PC-9 (cell line): ENCODE results near the gene GALNT7. TPM values are rescaled to one million over a fixed set of nuclear protein-coding genes. Genes with fewer than 3 reads are reported as not detected.

Source experiments
- BruUV-seq: library from RNA; stranded (reverse); fragments of 400-500 nt; replicated peaks from 2 replicates; lab custom pipeline; 2021; lab: Mats Ljungman, UMichigan
- CTCF ChIA-PET: fragments of 300-600 bp; sonication (Branson Sonifier 250); formaldehyde crosslinking; loops from one replicate; lab custom pipeline; 2022; ENCODE audit warnings: antibody characterized with exemption; lab: Charles Lee
- POLR2A ChIA-PET: fragments of 300-600 bp; sonication (Branson Sonifier 250); formaldehyde crosslinking; loops from one replicate; lab custom pipeline; 2022; ENCODE audit warnings: antibody characterized with exemption; ENCODE audit not compliant: unreplicated experiment; lab: Charles Lee
- DNase-seq, 2 experiments: peaks; one replicate each; pipeline versions ENCODE4 v3.0.0 to v3.0.0-alpha.2; 2015 to 2022; ENCODE audit warnings: mixed read lengths in 1 of 2
- H2AFZ ChIP-seq: fragments of 200-600 bp; sonication (generic); 2 replicates; pipeline ENCODE4 v1.8.1; 2017; ENCODE audit warnings: antibody characterized with exemption
- H3F3A ChIP-seq: fragments of 200-600 bp; sonication (generic); 2 replicates; pipeline ENCODE4 v1.8.1; 2017; ENCODE audit warnings: antibody characterized with exemption, mild to moderate bottlenecking, low read depth; ENCODE audit not compliant: insufficient read depth
- H3K27ac ChIP-seq: fragments of 200-600 bp; sonication (generic); 2 replicates; pipeline ENCODE4 v1.6.1; 2016; ENCODE audit warnings: mixed run types
- H3K27me3 ChIP-seq: fragments of 200-600 bp; sonication (generic); 2 replicates; pipeline ENCODE4 v1.6.1; 2016; ENCODE audit warnings: low read depth, mixed run types; ENCODE audit not compliant: insufficient read depth
- H3K36me3 ChIP-seq: fragments of 200-600 bp; sonication (generic); 2 replicates; pipeline ENCODE4 v1.6.1; 2016; ENCODE audit warnings: low read depth, mixed run types
- H3K4me1 ChIP-seq: fragments of 200-600 bp; sonication (generic); replicated peaks from 2 replicates; pipeline ENCODE4 v1.6.1; 2016; ENCODE audit warnings: mixed run types; ENCODE audit not compliant: insufficient read depth
- H3K4me2 ChIP-seq: fragments of 200-600 bp; sonication (generic); 2 replicates; pipeline ENCODE4 v1.6.1; 2017; ENCODE audit warnings: mixed run types
- H3K4me3 ChIP-seq: fragments of 200-600 bp; sonication (generic); 2 replicates; pipeline ENCODE4 v1.6.1; 2016; ENCODE audit warnings: mixed run types
- H3K79me2 ChIP-seq: fragments of 200-600 bp; sonication (generic); 2 replicates; pipeline ENCODE4 v1.6.1; 2017; ENCODE audit warnings: low read depth, mixed run types
- H3K9me2 ChIP-seq: fragments of 200-600 bp; sonication (generic); 2 replicates; pipeline ENCODE4 v1.8.1; 2017; ENCODE audit warnings: mild to moderate bottlenecking; ENCODE audit not compliant: insufficient read depth
- H3K9me3 ChIP-seq: fragments of 200-600 bp; sonication (generic); 2 replicates; pipeline ENCODE4 v1.8.1; 2016; ENCODE audit warnings: low read depth; ENCODE audit not compliant: insufficient read depth
- H4K20me1 ChIP-seq: fragments of 200-600 bp; sonication (generic); 2 replicates; pipeline ENCODE4 v1.8.1; 2017; ENCODE audit not compliant: insufficient read depth
- EZH2 ChIP-seq: fragments of 200-600 bp; sonication (generic); IDR thresholded peaks from 2 replicates; pipeline ENCODE4 v1.8.0; 2017; ENCODE audit warnings: antibody characterized with exemption, low read depth
- intact Hi-C: fragments of 100-400 bp; cut with micrococcal nuclease; formaldehyde crosslinking; loops from one replicate; pipeline ENCODE4 v1.10.0; 2022; ENCODE audit not compliant: unreplicated experiment
- total RNA-seq: library from RNA; stranded (reverse); gene quantifications from 2 replicates; pipeline ENCODE4 v1.2.3, GENCODE V29; 2021
- TF ChIP-seq, protein P1 (sequence below): fragments of 200-600 bp; sonication (generic); conservative IDR thresholded peaks from 2 replicates; pipeline ENCODE4 v1.6.1; 2017; ENCODE audit warnings: mixed run types, antibody characterized with exemption, mild to moderate bottlenecking, moderate library complexity

The GALNT7 gene
- total RNA-seq, 1 experiment from 2014 or later: 57.2 TPM

DNA sequence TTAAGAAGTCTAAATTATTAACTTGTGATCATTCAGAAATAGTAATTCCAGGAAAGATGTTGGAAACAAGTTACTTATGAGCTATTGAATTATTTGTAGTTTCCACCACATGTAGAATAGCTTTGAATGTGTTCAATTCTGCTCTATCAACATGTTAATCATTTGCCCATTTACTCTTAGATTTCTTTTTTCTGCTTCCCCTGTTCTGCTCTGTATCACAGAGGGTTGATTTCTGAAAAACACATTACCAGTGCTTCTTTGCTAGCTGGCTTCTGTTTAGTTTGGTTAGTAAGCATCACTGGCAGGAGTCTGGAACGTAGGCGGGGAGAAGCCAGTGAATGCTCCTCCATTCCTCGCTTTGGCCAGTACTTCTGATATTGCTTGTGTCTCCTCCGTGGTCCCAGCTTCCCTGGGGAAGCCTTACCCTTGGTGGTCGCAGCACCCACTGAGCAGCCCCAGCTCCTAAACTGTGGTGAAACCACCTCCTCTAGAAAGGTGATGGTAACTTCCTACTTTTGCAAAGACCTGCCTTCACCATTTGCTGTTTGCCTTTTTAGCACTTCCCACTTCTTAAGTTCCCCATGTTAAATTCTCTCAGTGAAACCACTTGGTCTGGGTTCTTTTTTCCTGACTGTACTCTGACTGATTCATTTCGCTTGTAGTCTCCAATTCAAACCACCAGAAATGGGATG is 40.3 kb upstream of the GALNT7 start:
- H3F3A ChIP-seq: no peaks in the 10 kb centered on the region
- H3K4me2 ChIP-seq: no peak overlapping the region
- DNase-seq: no peak
- H3K27ac ChIP-seq: no peak overlapping the region
- no peaks in the 10 kb centered on the region for H3K4me1 ChIP-seq
- no peak overlapping the region for H2AFZ ChIP-seq
- H3K36me3 ChIP-seq: no peaks in the 10 kb centered on the region
- H4K20me1 ChIP-seq: no peaks in the 10 kb centered on the region
- no peak overlapping the region for H3K4me3 ChIP-seq
- no peaks in the 10 kb centered on the region for H3K9me2 ChIP-seq
- no peaks in the 10 kb centered on the region for H3K9me3 ChIP-seq
- ChIA-PET POLR2A (no interaction called here), CTCF (no interaction called here)
- TF ChIP-seq EZH2: no peak
- TF ChIP-seq, protein P1, sequence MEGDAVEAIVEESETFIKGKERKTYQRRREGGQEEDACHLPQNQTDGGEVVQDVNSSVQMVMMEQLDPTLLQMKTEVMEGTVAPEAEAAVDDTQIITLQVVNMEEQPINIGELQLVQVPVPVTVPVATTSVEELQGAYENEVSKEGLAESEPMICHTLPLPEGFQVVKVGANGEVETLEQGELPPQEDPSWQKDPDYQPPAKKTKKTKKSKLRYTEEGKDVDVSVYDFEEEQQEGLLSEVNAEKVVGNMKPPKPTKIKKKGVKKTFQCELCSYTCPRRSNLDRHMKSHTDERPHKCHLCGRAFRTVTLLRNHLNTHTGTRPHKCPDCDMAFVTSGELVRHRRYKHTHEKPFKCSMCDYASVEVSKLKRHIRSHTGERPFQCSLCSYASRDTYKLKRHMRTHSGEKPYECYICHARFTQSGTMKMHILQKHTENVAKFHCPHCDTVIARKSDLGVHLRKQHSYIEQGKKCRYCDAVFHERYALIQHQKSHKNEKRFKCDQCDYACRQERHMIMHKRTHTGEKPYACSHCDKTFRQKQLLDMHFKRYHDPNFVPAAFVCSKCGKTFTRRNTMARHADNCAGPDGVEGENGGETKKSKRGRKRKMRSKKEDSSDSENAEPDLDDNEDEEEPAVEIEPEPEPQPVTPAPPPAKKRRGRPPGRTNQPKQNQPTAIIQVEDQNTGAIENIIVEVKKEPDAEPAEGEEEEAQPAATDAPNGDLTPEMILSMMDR: no peak
- no TSS peak for BruUV-seq
- no peaks in the 10 kb centered on the region for H3K27me3 ChIP-seq
- H3K79me2 ChIP-seq: no peaks in the 10 kb centered on the region
- intact Hi-C loops: no loop called here

- ChIA-PET POLR2A (no interaction called here), CTCF (no interaction called here)
- Histone ChIP-seq H3K4me2 (no peak overlapping the region), H3K9me3 (no peaks in the 10 kb centered on the region), H2AFZ (no peak overlapping the region), H3K27ac (no peak overlapping the region), H3K27me3 (no peaks in the 10 kb centered on the region), H3K79me2 (no peaks in the 10 kb centered on the region), H3K9me2 (no peaks in the 10 kb centered on the region), H3K36me3 (no peaks in the 10 kb centered on the region), H3F3A (no peaks in the 10 kb centered on the region), H3K4me1 (no peaks in the 10 kb centered on the region), H4K20me1 (no peaks in the 10 kb centered on the region), H3K4me3 (no peak overlapping the region)
- BruUV-seq: no TSS peak
- intact Hi-C loops: no loop called here
- no peak for DNase-seq
- TF ChIP-seq EZH2: no peak
- TF ChIP-seq, protein P1: no peak
These were observed 37.9 kb upstream of the GALNT7 start for GRCh38 chr4:173130687-173131086.

- no peak overlapping the region for H3K4me3 ChIP-seq
- BruUV-seq: no TSS peak
- H3K4me1 ChIP-seq: no peaks in the 10 kb centered on the region
- TF ChIP-seq EZH2: no peak
- TF ChIP-seq, protein P1: no peak
- H3K79me2 ChIP-seq: no peaks in the 10 kb centered on the region
- no peaks in the 10 kb centered on the region for H3K36me3 ChIP-seq
- no peak for DNase-seq
- ChIA-PET CTCF (no interaction called here), POLR2A (no interaction called here)
- no peaks in the 10 kb centered on the region for H3K9me3 ChIP-seq
- intact Hi-C loops: no loop called here
- H2AFZ ChIP-seq: no peak overlapping the region
- no peak overlapping the region for H3K27ac ChIP-seq
- no peaks in the 10 kb centered on the region for H3K9me2 ChIP-seq
- H3F3A ChIP-seq: no peaks in the 10 kb centered on the region
- H3K4me2 ChIP-seq: no peak overlapping the region
- no peaks in the 10 kb centered on the region for H4K20me1 ChIP-seq
- no peaks in the 10 kb centered on the region for H3K27me3 ChIP-seq
These were observed 34.2 kb upstream of the GALNT7 start for GRCh38 chr4:173134426-173134825.
